ENCODE data around the gene PON3. TPM values are rescaled to one million over a fixed set of nuclear protein-coding genes. Genes with fewer than 3 reads are reported as not detected.

PON3 gene
- total and polyA plus RNA-seq, 2 of the 8 experiments (the other 6 are each of a cell fraction or from before 2014, with no cell fraction given), result not detected

GRCh38 chr7:95342642-95343307 is 53.4 kb downstream of the PON3 start:
- no peak overlapping the region for H3K23ac ChIP-seq (ENCODE audit: insufficient read length)
- no peaks in the 10 kb centered on the region for H3K36me3 ChIP-seq (ENCODE audit: control insufficient read depth in 2 of 4, insufficient read depth in 4 of 4, low read length in 3 of 4)
- H3K14ac ChIP-seq (ENCODE audit: insufficient read length), result no peak overlapping the region
- peak overlapping the region in 1 of 2 experiments; percentile 35; a peak in 2 of 4 replicates for H3K4me2 ChIP-seq (ENCODE audit: insufficient read depth in 1 of 2, low read depth in 2 of 2, low read length in 2 of 2)
- no peak overlapping the region for H4K8ac ChIP-seq (ENCODE audit: extremely low read depth, insufficient read depth, low read length)
- FAIRE-seq (peak; percentile 32), DNase-seq (ENCODE audit: low read depth in 1 of 2, low spot score in 2 of 2) (peak in 1 of 2 experiments; percentile 17)
- no peak overlapping the region for H2BK120ac ChIP-seq (replicated peaks; ENCODE audit: low read depth, low read length)
- no peak overlapping the region for H3K27ac ChIP-seq (ENCODE audit: low read depth, low read length)
- H4K91ac ChIP-seq (replicated peaks; ENCODE audit: insufficient read length, low read length), result no peak overlapping the region
- H3K18ac ChIP-seq (ENCODE audit: extremely low read depth, low read length), result no peak overlapping the region
- no peaks in the 10 kb centered on the region for H3K79me2 ChIP-seq (ENCODE audit: control insufficient read depth in 1 of 2, insufficient read depth in 2 of 2, low read length in 2 of 2)
- no peak overlapping the region for H2BK12ac ChIP-seq (ENCODE audit: low read depth, low read length)
- peaks cover 2 to 13% (median 6%) of the 10 kb centered on the region in 4 experiments; a peak in 5 of 7 replicates for H3K4me1 ChIP-seq (replicated peaks in 1 of 4; ENCODE audit: control insufficient read depth in 3 of 4, insufficient read depth in 4 of 4, low read length in 3 of 4)
- TF ChIP-seq SAP30 (IDR thresholded peaks at IDR 0.05; ENCODE audit: insufficient read depth, insufficient replicate concordance, low read length) (no peak), CTCF (IDR thresholded peaks at IDR 0.05; ENCODE audit: control extremely low read depth in 1 of 3, insufficient read depth in 1 of 3, low read depth in 1 of 3, low read length in 3 of 3) (peak in 2 of 3 experiments; percentile 12 to 25; a peak in 1 of 4 replicates), RAD21 (IDR thresholded peaks at IDR 0.05 in 1 of 2, conservative IDR thresholded peaks at IDR 0.05 in 1 of 2; ENCODE audit: low read depth in 2 of 2, low read length in 2 of 2) (peak; percentile 36 to 50; a peak in 3 of 4 replicates), USF2 (IDR thresholded peaks at IDR 0.05; ENCODE audit: low read length) (no peak)
- POLR2A ChIA-PET (ENCODE audit: partially characterized antibody), result no interaction called here
- no peaks in the 10 kb centered on the region for H3K9me3 ChIP-seq (ENCODE audit: insufficient read depth in 2 of 2, low read depth in 1 of 2, low read length in 1 of 2)
- H2BK15ac ChIP-seq (ENCODE audit: low read length), result no peak overlapping the region
- H3K56ac ChIP-seq (replicated peaks; ENCODE audit: insufficient read length, low read depth, low read length), result no peak overlapping the region
- H3K9ac ChIP-seq (replicated peaks in 1 of 4; ENCODE audit: extremely low read depth in 1 of 4, low read depth in 3 of 4, low read length in 3 of 4), result no peak overlapping the region
- no peak overlapping the region for H4K5ac ChIP-seq (ENCODE audit: insufficient read length, low read depth, low read length)
- H3K4ac ChIP-seq (replicated peaks; ENCODE audit: insufficient read length, low read depth, low read length), result no peak overlapping the region
- H2AFZ ChIP-seq (ENCODE audit: low read length), result 0 out of 2 replicates have a peak overlapping the region, but pooled peaks have one; percentile 9
- no peaks in the 10 kb centered on the region for H3K27me3 ChIP-seq (replicated peaks in 1 of 4; ENCODE audit: control insufficient read depth in 3 of 4, extremely low read depth in 1 of 4, insufficient read depth in 3 of 4, low read length in 3 of 4)
- no peak overlapping the region for H2BK5ac ChIP-seq (ENCODE audit: low read depth, low read length)
- CTCF ChIA-PET (ENCODE audit: partially characterized antibody), result interaction anchor here (1.1 to 1.7 kb wide), 6 partner anchors 9 to 139 kb away, joined by 3 to 5 read pairs (median 4); partner anchors contain the start of gene PON1
- H3K4me3 ChIP-seq (ENCODE audit: extremely low read depth in 1 of 4, insufficient read depth in 2 of 4, low read depth in 3 of 4, low read length in 4 of 4), result no peak overlapping the region
- no peaks in the 10 kb centered on the region for H4K20me1 ChIP-seq (replicated peaks in 1 of 2; ENCODE audit: control insufficient read depth in 1 of 2, insufficient read depth in 2 of 2, low read length in 2 of 2)
- 51% methylated on average over 4 of the region's 4 CpGs; no CpG with 5 or more reads in 1 of the 2 experiments for WGBS, 2 experiments (ENCODE audit: extremely low coverage in 1 of 2, insufficient coverage in 1 of 2, insufficient read length in 1 of 2, insufficient replicate concordance in 2 of 2, low coverage in 1 of 2, low lambda C conversion rate in 2 of 2, missing lambda C conversion rate in 1 of 2)
- H3K23me2 ChIP-seq (ENCODE audit: low read depth, low read length), result no peaks in the 10 kb centered on the region
- no peak overlapping the region for H2AK5ac ChIP-seq (ENCODE audit: low read depth, low read length)
- no peaks in the 10 kb centered on the region for H3K79me1 ChIP-seq (ENCODE audit: low read depth, low read length)
- peak overlapping the region; percentile 15; the same call in 1 of the 2 replicates for H2BK20ac ChIP-seq (ENCODE audit: low read length)
